A549 (cell line): ENCODE measurements around the gene SBF2. TPM values are rescaled to one million over a fixed set of nuclear protein-coding genes. Genes with fewer than 3 reads are reported as not detected.

Source experiments
- ATAC-seq, 2 experiments: fragments of 200-7000 bp in 1 of 2; fragments of >200 bp in 1 of 2; cut with Nextera tagmentation in 1 of 2; cut with Tn5 transposase in 1 of 2; 3 replicates each; pipeline versions ENCODE4 v1.8.0 to v1.9.1; 2018 to 2020; ENCODE audit warnings: mild to moderate bottlenecking in 1 of 2, moderate library complexity in 1 of 2
- CTCF ChIA-PET: fragments of 300-600 bp; sonication (Branson Sonifier 250); formaldehyde crosslinking; extraction: SDS; loops from one replicate; lab custom pipeline; 2021; ENCODE audit warnings: antibody characterized with exemption, inconsistent platforms; lab: Yijun Ruan, JAX
- POLR2A ChIA-PET: fragments of 350-600 bp; formaldehyde crosslinking; extraction: SDS; loops from one replicate; lab custom pipeline; 2021; ENCODE audit warnings: antibody characterized with exemption, inconsistent platforms; lab: Yijun Ruan, JAX
- DNase-seq, 2 experiments: peaks; one replicate each; pipeline versions ENCODE4 v3.0.0 to v3.0.0-alpha.2; 2011 to 2016; ENCODE audit warnings: low read depth in 1 of 2, low spot score in 1 of 2
- FAIRE-seq: peaks from 2 replicates; lab custom pipeline; 2011; peaks lifted over from hg19 to GRCh38; lab: Jason Lieb, UNC
- H3K27ac ChIP-seq, 2 experiments: fragments of >200 bp; sonication (Bioruptor Twin); formaldehyde crosslinking; 3 replicates each; pipeline ENCODE4 v1.5.1; 2016 to 2017
- H3K4me1 ChIP-seq: fragments of >200 bp; sonication (Bioruptor Twin); formaldehyde crosslinking; 3 replicates; pipeline ENCODE4 v1.6.1; 2016
- H3K4me2 ChIP-seq: fragments of >200 bp; sonication (Bioruptor Twin); formaldehyde crosslinking; 3 replicates; pipeline ENCODE4 v1.6.1; 2016
- H3K4me3 ChIP-seq: fragments of >200 bp; sonication (Bioruptor Twin); formaldehyde crosslinking; 3 replicates; pipeline ENCODE4 v1.5.1; 2016
- H3K9me3 ChIP-seq: fragments of >200 bp; sonication (Bioruptor Twin); formaldehyde crosslinking; 3 replicates; pipeline ENCODE4 v1.6.1; 2016
- ATOH8 ChIP-seq: fragments of 250-450 bp; sonication (Bioruptor Pico); IDR thresholded peaks from 2 replicates; pipeline ENCODE4 v1.5.0; 2020; ENCODE audit warnings: low read depth, mild to moderate bottlenecking, moderate library complexity
- BCL3 ChIP-seq: fragments of >200 bp; sonication (Bioruptor Twin); formaldehyde crosslinking; IDR thresholded peaks from 3 replicates; pipeline ENCODE4 v1.6.1; 2016
- BHLHE40 ChIP-seq: IDR thresholded peaks from 2 replicates; pipeline ENCODE4 v1.6.1; 2012; ENCODE audit warnings: low read depth, low read length, inconsistent platforms
- CEBPB ChIP-seq, 2 experiments: fragments of >200 bp in 1 of 2; sonication (Bioruptor Twin) in 1 of 2; formaldehyde crosslinking in 1 of 2; IDR thresholded peaks; 2 replicates each; pipeline ENCODE4 v1.6.1; 2012 to 2016
- CHD4 ChIP-seq: fragments of 200-600 bp; sonication (generic); IDR thresholded peaks from 2 replicates; pipeline ENCODE4 v1.6.1; 2016; ENCODE audit warnings: antibody characterized with exemption, mild to moderate bottlenecking, borderline replicate concordance
- CTCF ChIP-seq: fragments of >200 bp; sonication (Bioruptor Twin); formaldehyde crosslinking; IDR thresholded peaks from 3 replicates; pipeline ENCODE4 v1.5.1; 2016
- E2F6 ChIP-seq: IDR thresholded peaks from 2 replicates; pipeline ENCODE4 v1.6.1; 2012; ENCODE audit warnings: low read depth, borderline replicate concordance
- EHF ChIP-seq: fragments of 250-450 bp; sonication (Bioruptor Pico); IDR thresholded peaks from 2 replicates; pipeline ENCODE4 v1.5.0; 2020; ENCODE audit warnings: mild to moderate bottlenecking
- ESRRA ChIP-seq: fragments of 150-350 bp; IDR thresholded peaks from 2 replicates; pipeline ENCODE4 v1.6.1; 2014; ENCODE audit warnings: mild to moderate bottlenecking, low read length, borderline replicate concordance
- HOXB5 ChIP-seq: fragments of 250-450 bp; sonication (Bioruptor Pico); IDR thresholded peaks from 2 replicates; pipeline ENCODE4 v1.5.0; 2020; ENCODE audit warnings: mild to moderate bottlenecking, moderate library complexity
- KDM5A ChIP-seq: fragments of 200-600 bp; sonication (generic); IDR thresholded peaks from 2 replicates; pipeline ENCODE4 v1.6.1; 2016; ENCODE audit warnings: antibody characterized with exemption, mild to moderate bottlenecking
- MAFK ChIP-seq: fragments of 450-650 bp; IDR thresholded peaks from 2 replicates; pipeline ENCODE4 v1.6.1; 2014; ENCODE audit not compliant: partially characterized antibody
- MAX ChIP-seq: IDR thresholded peaks from 2 replicates; pipeline ENCODE4 v1.6.1; 2012
- MAZ ChIP-seq: fragments of 150-350 bp; IDR thresholded peaks from 2 replicates; pipeline ENCODE4 v1.6.1; 2014; ENCODE audit warnings: antibody characterized with exemption, low read depth, low read length, borderline replicate concordance
- PBX3 ChIP-seq: IDR thresholded peaks from 2 replicates; pipeline ENCODE4 v1.6.1; 2012
- PHF8 ChIP-seq: fragments of 200-600 bp; sonication (generic); IDR thresholded peaks from 2 replicates; pipeline ENCODE4 v1.6.1; 2016; ENCODE audit warnings: low read depth, mild to moderate bottlenecking, antibody characterized with exemption, moderate library complexity, borderline replicate concordance
- RARB ChIP-seq: fragments of 250-450 bp; sonication (Bioruptor Pico); IDR thresholded peaks from 2 replicates; pipeline ENCODE4 v1.8.0; 2021; ENCODE audit warnings: mild to moderate bottlenecking, moderate library complexity
- RNF2 ChIP-seq: fragments of 200-600 bp; sonication (generic); IDR thresholded peaks from 2 replicates; pipeline ENCODE4 v1.6.1; 2016; ENCODE audit warnings: low read depth, mild to moderate bottlenecking, antibody characterized with exemption, moderate library complexity, borderline replicate concordance
- TFCP2L1 ChIP-seq: fragments of 250-450 bp; sonication (Bioruptor Pico); IDR thresholded peaks from 2 replicates; pipeline ENCODE4 v1.5.0; 2021; ENCODE audit warnings: mild to moderate bottlenecking
- ZC3H11A ChIP-seq: fragments of 450-650 bp; IDR thresholded peaks from 2 replicates; pipeline ENCODE4 v1.6.1; 2014; ENCODE audit warnings: antibody characterized with exemption, mild to moderate bottlenecking
- WGBS: methylation state at CpG from one replicate; pipeline ENCODE4 v1.1.6; 2017; ENCODE audit errors: missing lambda C conversion rate; 5-methylcytosine and 5-hydroxymethylcytosine counted together
- polyA plus RNA-seq, 4 experiments: library from polyadenylated mRNA; depleted of rRNA in 3 of 4; stranded (reverse); fragments of >200 nt; fragmentation: RNase III in 1 of 4; extraction: RNeasy Plus Mini Kit Qiagen cat#74134 plus additional on column Dnase treatment in 1 of 4; gene quantifications; 2 replicates in 3 of 4; 3 replicates in 1 of 4; pipeline ENCODE4 v1.2.3, GENCODE V29; 2011 to 2017

SBF2 gene
- polyA plus RNA-seq, 2 of the 4 experiments (the other 2 are of a cell fraction) = 11.1 to 49.6 TPM

GRCh38 chr11:10322401-10322800 lies 28.4 kb upstream of the SBF2 start (continued):
- no peak for TF ChIP-seq E2F6
- no peak for TF ChIP-seq MAFK
- TF ChIP-seq CHD4 = no peak

- peak overlapping the region; percentile 9 to 14; a peak in 2 of 6 replicates for H3K27ac ChIP-seq
- no peak overlapping the region for H3K4me3 ChIP-seq
- FAIRE-seq (no peak), ATAC-seq (no peak)
- H3K4me2 ChIP-seq = no peak overlapping the region
- H3K4me1 ChIP-seq = peaks cover 48% of the 10 kb centered on the region
- TF ChIP-seq PBX3 = no peak
- TF ChIP-seq KDM5A = no peak
- no peak for TF ChIP-seq EHF (CRISPR knock-in tag)
- no peak for TF ChIP-seq RARB (CRISPR knock-in tag)
- no peak for TF ChIP-seq BCL3
- no peak for TF ChIP-seq RNF2
- no peak for TF ChIP-seq ZC3H11A
- TF ChIP-seq CTCF = no peak
- no peak for TF ChIP-seq TFCP2L1 (CRISPR knock-in tag)
- TF ChIP-seq PHF8 = no peak
- TF ChIP-seq MAZ = no peak
- no peak for TF ChIP-seq HOXB5 (CRISPR knock-in tag)
- no peak for TF ChIP-seq ATOH8 (CRISPR knock-in tag)
- TF ChIP-seq MAFK = no peak
- no peak for TF ChIP-seq MAX
- no peak for TF ChIP-seq ESRRA
- TF ChIP-seq CEBPB (IDR thresholded peaks at IDR 0.05) = no peak
- TF ChIP-seq BHLHE40 = no peak
- TF ChIP-seq, all 56 proteins: peak for 0
- ChIA-PET POLR2A (no interaction called here), CTCF (interaction anchor here (0.8 to 13.0 kb wide), 4 partner anchors 15 to 563 kb away, joined by 3 to 188 read pairs (median 12); partner anchors contain the start of gene ADM)
- WGBS = 94% methylated on average over 4 of the region's 4 CpGs
- no peak for DNase-seq
- H3K9me3 ChIP-seq = no peaks in the 10 kb centered on the region
These were observed 26.9 kb upstream of the SBF2 start for GRCh38 chr11:10320736-10321465.
